ENCODE results near the gene TMEM116.
"Not testable (repeated sequence)": the region's sequence is repeated elsewhere in the genome, so short reads cannot be mapped to it uniquely, and the experiment has no call there.

DNA sequence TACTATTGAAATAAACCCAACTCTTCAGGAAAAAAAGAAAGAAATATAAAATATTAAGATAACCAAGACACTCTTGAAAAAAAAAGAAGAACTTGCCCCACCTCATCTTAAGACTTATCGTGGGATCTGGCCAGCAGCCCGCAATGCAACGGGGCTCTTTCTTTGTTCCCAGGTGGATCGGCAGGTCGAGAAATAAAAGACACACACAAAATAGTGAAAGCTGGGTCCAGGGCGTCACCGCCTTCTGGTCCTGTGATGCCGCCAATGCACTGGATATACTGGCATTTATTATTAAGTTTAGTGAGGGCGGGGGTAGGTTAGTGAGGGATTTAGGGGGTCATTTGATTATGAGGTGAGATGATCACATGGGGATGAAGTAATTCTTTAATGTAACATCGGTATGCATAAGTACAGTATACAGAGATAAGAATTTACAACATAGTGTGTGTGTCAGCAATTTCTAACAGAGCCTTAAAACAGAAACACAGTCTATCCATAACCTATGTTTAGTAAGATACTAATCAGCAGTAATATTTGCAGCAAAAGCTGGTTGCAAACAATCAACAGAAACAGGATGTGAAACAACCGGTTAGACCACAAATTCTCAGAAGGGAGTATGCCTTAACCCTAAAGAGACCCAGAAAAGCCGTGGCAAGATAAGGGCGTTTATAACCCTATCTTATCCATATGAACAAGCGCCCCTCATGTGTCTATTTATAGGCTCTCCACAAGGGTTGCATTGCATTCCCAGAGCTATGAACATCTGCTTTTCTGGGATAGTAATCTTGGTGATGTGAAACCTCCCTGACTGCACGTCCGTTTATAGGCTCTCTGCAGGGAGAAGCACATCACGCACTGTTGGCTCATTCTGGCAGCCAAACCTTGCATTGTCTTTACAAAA is 18.5 kb downstream of the TMEM116 start:
- TF ChIP-seq, protein P1, sequence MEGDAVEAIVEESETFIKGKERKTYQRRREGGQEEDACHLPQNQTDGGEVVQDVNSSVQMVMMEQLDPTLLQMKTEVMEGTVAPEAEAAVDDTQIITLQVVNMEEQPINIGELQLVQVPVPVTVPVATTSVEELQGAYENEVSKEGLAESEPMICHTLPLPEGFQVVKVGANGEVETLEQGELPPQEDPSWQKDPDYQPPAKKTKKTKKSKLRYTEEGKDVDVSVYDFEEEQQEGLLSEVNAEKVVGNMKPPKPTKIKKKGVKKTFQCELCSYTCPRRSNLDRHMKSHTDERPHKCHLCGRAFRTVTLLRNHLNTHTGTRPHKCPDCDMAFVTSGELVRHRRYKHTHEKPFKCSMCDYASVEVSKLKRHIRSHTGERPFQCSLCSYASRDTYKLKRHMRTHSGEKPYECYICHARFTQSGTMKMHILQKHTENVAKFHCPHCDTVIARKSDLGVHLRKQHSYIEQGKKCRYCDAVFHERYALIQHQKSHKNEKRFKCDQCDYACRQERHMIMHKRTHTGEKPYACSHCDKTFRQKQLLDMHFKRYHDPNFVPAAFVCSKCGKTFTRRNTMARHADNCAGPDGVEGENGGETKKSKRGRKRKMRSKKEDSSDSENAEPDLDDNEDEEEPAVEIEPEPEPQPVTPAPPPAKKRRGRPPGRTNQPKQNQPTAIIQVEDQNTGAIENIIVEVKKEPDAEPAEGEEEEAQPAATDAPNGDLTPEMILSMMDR (conservative IDR thresholded peaks at IDR 0.05; ENCODE audit: low read depth, low read length), result not testable (repeated sequence)
- not testable (repeated sequence) for TF ChIP-seq EZH2 (IDR thresholded peaks at IDR 0.05; ENCODE audit: low read length, unreplicated experiment)

All from PC-3 (cell line).